Measurements from ENCODE around the gene C3orf49.

C3orf49 gene

GRCh38 chr3:63867225-63867624 lies 48.1 kb downstream of the C3orf49 start:
- H3K4me3 ChIP-seq (replicated peaks; ENCODE audit: low read depth, low read length) = no peak overlapping the region
- TF ChIP-seq, protein P1, sequence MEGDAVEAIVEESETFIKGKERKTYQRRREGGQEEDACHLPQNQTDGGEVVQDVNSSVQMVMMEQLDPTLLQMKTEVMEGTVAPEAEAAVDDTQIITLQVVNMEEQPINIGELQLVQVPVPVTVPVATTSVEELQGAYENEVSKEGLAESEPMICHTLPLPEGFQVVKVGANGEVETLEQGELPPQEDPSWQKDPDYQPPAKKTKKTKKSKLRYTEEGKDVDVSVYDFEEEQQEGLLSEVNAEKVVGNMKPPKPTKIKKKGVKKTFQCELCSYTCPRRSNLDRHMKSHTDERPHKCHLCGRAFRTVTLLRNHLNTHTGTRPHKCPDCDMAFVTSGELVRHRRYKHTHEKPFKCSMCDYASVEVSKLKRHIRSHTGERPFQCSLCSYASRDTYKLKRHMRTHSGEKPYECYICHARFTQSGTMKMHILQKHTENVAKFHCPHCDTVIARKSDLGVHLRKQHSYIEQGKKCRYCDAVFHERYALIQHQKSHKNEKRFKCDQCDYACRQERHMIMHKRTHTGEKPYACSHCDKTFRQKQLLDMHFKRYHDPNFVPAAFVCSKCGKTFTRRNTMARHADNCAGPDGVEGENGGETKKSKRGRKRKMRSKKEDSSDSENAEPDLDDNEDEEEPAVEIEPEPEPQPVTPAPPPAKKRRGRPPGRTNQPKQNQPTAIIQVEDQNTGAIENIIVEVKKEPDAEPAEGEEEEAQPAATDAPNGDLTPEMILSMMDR (IDR thresholded peaks at IDR 0.05; ENCODE audit: low read length, missing control alignments) = no peak
- no peak for DNase-seq (ENCODE audit: low read depth)

- TF ChIP-seq, protein P1 (IDR thresholded peaks at IDR 0.05; ENCODE audit: low read length, missing control alignments) = no peak
- H3K4me3 ChIP-seq (replicated peaks; ENCODE audit: low read depth, low read length) = no peak overlapping the region
- DNase-seq (ENCODE audit: low read depth) = no peak
Observed at GRCh38 chr3:63869940-63870614, 51.0 kb downstream of the C3orf49 start.

- TF ChIP-seq, protein P1 (IDR thresholded peaks at IDR 0.05; ENCODE audit: low read length, missing control alignments) = no peak
- DNase-seq (ENCODE audit: low read depth) = no peak
- H3K4me3 ChIP-seq (replicated peaks; ENCODE audit: low read depth, low read length) = no peak overlapping the region
Observed at GRCh38 chr3:63870615-63871005, 51.5 kb downstream of the C3orf49 start.

- TF ChIP-seq, protein P1 (IDR thresholded peaks at IDR 0.05; ENCODE audit: low read length, missing control alignments) = no peak
- no peak overlapping the region for H3K4me3 ChIP-seq (replicated peaks; ENCODE audit: low read depth, low read length)
- DNase-seq (ENCODE audit: low read depth) = peak; percentile 72
Observed at GRCh38 chr3:63872135-63872924, 53.2 kb downstream of the C3orf49 start.

DNA sequence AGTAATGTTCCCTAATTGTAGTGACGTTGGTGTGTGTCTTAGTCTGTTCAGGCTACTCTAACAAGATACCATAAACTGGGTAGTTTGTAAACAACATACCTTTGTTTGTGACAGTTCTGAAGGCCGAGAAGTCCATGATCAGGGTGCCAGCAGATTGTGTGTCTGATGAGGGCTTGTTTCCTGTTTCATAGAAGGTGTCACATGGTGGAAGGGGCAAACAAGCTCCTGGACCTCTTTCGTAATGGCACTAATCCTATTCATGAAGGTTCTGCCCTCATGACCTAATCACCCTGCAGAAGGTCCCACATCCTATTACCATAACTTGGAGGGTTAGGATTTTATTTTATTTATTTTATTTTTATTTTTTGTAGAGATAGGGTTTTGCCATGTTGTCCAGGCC lies 55.7 kb downstream of the C3orf49 start:
- no peak overlapping the region for H3K4me3 ChIP-seq (replicated peaks; ENCODE audit: low read depth, low read length)
- TF ChIP-seq, protein P1 (IDR thresholded peaks at IDR 0.05; ENCODE audit: low read length, missing control alignments) = no peak
- DNase-seq (ENCODE audit: low read depth) = no peak

DNA sequence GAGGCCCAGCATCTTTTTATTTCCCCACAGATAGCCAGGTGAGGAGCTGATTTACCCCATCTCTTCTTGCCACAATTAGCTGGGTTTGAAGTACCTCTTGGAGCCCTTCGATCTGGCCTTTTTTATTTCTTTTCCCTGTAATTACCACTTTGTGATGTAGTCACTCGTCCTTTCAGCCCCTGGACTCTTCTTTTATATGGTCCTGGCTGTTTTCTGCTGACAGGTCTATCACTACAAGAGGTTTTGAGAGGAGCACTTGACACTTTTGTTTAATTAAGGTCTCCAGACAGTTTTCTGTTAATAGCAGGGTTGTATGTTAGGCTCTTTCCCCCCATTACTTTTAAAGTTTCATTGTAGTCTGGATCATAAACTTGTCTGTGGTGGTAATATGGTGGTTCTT lies 56.4 kb downstream of the C3orf49 start:
- TF ChIP-seq, protein P1 (IDR thresholded peaks at IDR 0.05; ENCODE audit: low read length, missing control alignments) = no peak
- H3K4me3 ChIP-seq (replicated peaks; ENCODE audit: low read depth, low read length) = no peak overlapping the region
- DNase-seq (ENCODE audit: low read depth) = no peak
